HG03060 (cell line): ENCODE results near the gene CAMK2D.

Source experiments
- ATAC-seq: cut with Tn5 transposase; IDR thresholded peaks from one replicate; pipeline ENCODE4 v1.9.1; 2021; ENCODE audit warnings: low read depth, moderate number of reproducible peaks; ENCODE audit not compliant: unreplicated experiment

Gene CAMK2D

DNA sequence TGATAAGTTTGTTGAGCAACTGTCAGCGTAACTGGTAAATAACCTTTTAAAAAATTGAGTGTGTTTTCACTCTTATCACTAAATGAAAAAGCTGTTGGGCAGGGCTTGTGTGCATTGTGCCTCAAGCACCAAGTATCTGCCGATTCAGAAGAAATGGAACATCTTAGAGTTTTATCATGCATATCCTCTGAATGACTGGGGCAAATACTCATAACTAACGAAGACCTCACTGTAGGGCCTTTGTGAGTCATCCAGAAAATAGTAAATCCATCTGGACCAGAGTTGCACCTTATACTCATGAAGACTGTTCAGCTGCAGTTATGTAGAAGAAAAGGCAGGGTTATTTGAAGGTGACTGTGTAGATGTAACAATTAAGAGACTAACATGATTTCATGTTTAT, 222.1 kb downstream of the CAMK2D start:
- no peak for ATAC-seq

DNA sequence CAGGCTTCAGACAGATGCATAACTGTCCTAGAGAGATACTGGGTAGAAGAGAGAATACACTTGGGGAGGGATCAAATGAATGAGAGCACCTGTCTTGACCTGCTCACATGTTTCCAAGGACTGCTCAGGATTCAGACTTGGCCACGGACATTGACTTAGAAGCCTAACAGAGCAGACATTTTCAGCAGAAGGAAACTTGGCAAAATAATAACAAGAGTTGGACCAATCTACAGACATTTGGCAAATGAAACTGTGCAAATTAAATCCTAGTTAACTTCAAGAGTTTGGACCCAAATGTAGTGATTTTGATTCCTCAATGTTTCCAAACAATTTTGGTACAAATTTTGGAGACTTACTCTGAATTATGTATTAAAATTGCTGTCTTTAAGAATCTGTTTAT, 223.9 kb downstream of the CAMK2D start:
- ATAC-seq, result no peak

DNA sequence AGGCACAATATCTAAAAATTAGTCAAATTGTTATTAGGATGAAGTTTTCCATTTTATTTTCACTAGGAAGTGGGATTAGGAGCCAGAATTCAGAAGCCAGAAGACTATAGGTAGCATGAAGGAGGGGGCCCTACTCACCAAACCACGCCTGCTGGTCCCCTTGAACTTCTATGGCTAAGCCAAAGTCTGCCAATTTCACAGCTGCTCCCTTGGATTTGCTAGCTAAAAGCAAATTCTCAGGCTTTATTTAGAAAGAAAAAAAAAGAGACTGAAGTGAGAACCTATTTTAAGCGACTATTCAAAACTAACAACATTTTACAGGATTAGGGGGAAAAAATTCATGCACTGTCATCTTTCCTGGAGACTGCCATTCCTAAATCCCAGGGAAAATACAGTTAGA, 224.3 kb downstream of the CAMK2D start:
- ATAC-seq, result no peak

DNA sequence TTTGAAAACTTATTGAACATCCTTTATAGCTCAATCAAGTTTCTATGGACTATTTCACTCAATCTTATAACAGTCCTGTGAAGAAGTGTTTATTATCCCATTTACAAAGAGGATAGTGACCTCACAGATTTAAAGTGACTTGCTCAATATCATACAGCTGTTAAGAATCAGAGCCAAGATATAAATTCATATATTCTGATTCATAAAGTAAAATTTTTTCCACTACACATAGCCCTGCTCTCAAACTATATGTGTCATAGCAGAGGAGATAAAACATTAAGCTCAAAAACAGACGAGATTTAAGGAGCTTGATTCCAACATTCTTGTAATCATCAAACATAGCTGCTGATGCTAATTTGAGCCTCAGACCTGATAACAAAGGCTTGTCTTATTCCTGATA, 226.8 kb downstream of the CAMK2D start:
- no peak for ATAC-seq

DNA sequence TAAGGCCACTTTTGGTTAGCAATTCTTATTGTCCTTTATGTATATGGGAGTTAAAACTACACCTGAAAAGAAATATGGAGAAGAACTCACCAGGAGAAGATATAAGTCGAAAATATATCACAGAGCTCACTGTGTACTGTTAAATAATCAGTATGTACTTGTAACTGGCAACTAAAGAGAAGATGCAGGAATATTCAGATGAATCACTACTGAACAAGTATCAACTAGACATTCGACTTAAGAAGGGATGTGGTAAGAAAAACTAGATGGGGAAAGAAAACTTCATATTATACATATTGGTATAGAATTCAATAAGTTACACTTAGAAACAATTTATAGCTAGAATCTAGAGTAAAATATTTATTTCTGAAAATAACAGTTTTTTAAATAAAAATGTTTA, 230.0 kb downstream of the CAMK2D start:
- no peak for ATAC-seq

DNA sequence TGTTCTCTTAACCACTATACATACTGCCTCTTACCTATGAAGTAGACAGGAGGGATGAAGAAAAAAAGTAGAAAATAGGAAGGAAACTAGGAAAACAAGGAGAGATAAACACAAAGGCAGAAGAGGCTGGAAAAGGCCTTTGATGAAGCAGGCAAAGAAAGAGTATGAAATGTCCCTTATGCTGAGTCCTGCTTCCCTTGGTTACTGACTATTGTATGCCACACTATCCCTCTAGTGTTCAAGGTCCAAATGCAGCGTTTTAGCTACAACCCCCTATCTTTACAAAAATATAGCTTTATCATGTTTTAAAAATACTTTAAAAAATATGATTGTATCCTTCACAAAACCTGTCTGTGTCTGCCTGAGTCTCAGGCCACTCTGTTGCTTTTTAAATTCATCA, 233.1 kb downstream of the CAMK2D start:
- no peak for ATAC-seq

DNA sequence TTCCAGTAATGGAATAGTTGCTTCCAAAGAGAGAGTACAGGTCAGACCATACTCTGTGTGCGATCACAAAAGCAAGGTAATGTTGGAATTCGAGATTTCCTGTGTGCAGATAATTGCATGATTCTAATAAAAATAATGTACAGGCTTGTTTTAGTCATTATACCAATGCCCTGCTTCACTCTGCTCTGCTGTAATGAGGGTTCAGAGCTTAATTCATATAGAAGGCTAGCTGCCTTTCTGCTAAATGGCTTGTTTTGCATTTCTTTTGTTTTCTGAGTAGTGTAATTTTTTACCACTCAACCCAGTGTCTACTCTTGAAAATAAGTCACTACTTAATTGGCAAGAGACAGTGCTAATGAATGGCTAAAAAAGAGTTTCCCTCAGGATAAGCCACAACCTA, 236.0 kb downstream of the CAMK2D start:
- ATAC-seq, result no peak

DNA sequence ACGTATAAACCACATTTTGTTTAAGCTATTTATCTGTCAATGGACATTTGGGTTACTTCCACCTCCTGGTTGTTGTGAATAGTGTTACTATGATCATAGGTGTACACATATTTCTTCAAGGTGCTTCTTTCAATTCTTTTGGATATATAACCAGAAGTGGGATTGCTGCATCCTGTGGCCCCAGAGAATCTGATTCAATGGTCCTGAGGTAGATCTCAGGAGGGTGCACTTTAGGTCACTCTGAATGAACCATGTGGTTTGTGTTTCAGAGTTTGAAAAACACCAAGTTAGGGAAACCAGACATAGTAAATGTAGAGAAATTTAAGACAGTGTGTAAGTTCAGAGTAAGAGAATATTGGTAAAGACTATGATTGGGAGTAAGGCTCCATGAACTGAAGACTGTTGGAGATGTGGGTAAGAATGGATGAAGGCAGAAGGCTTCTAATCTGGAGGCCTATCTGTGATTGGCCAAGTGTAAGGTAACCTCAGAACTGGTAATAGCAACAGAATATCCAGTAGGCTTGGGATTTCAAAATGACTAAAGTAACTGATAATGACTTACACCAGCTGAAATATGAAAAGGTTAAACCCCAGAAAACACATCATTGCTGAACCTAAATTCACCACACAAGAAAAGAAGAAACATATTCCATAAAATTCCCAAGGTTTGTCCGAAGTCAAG, 236.9 kb downstream of the CAMK2D start:
- no peak for ATAC-seq

DNA sequence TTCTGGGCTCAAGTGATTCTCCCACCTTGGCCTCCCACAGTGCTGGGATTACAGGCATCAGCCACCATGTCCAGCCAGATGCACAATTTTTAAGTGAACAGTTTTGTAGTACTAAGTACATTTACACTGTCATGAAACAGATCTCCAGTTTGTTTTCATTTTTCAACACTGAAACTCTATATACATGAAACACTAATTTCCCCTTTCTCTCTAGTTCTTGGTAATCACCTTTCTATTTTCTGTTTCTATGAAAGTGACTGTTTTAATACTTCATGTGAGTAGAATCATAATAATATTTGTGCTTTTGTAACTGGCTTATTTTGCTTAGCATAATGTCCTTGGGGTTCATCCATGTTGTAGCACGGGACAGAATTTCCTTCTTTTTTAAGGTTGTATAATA, 237.4 kb downstream of the CAMK2D start:
- peak; percentile 73 for ATAC-seq

DNA sequence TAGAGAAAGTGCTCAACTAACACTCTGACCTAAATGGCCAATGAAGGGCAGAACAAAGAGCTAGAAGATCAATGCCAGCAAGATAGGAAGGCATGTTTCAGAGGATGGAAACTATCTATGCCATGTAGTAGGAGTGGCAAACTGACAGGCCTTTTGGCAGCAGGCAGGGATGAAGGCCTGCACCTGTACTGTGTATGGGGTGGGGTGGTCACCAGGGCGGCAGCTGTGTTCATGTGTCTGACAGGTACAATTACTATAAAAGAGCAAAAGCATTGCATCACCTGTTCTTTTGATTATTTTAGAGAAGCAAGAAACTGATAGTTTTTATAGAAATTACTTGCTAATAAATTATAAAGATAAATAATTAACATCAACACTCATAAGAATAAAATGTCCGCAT, 239.1 kb downstream of the CAMK2D start:
- no peak for ATAC-seq

DNA sequence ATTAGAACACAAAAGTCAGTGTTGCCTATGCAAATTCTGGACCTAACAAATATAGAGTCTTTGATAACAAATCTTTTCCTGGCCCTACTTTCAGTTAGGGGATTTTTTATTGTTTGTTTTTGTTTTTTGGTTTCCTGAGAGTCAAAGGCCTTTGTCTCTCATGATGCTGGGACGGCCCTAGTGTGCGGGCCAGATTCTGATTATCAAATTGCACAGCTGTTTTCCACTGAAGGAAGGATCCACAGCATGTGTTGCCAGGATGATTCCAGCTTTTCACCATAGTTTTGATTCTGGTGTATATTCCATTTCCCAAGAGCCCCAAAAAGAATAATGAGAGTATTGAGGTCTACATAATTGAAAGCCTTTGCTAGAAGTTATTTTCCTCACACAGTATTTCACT, 248.2 kb downstream of the CAMK2D start:
- no peak for ATAC-seq

DNA sequence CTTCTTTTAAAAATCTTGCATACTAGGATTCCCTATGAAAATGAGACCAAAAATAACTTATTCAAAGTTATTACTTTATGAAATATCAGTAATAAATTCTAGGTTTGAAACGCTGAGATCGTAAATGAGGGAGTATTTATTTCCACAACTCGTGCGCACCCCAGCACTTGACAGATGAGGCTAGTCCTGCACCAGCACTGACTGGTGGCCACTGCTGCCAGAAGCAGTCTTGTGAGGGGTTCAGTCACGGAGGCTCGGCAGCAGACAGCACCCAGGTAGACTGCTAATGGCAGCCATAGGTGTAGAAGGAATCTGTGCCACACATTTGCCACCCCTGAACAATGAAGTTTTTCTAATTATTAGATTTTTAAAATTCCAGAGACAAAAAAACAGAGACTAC, 248.7 kb downstream of the CAMK2D start:
- no peak for ATAC-seq

DNA sequence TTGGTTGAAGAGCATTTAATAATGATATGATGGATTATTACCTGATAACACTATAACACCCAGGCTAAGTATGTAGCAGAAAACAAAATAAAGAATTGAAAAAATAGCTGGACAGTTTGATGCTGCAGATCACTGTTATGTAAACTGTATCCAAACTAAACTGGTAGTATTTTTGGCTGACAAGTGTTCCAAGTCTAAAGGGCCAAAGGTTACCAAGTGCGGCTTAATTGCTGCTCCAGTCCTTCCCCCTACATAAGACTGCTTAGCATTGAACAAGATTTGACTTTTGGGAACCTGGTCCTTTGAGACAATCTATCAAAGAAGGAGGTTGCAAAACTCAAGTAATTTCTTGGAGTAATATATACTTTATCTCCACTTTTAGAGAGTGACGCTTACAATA, 249.6 kb downstream of the CAMK2D start:
- no peak for ATAC-seq

DNA sequence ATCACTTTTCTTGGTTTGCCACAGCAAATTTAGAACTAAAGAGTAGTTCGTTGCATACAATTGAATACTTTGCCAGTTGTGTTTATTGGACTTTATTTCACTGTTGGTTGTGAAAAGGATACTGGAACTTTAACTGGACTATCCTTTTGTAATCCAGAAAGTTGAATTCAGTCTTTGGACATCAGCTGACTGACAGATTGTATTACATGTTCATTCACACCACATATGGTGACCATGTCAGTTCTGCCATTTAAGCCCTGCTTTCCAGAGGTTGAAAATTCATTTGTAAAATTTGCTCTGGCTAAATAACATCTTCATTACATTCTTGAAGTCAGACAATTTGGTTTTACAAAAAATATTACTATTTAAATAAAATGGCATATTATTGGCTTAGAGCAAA, 251.7 kb downstream of the CAMK2D start:
- ATAC-seq, result no peak

DNA sequence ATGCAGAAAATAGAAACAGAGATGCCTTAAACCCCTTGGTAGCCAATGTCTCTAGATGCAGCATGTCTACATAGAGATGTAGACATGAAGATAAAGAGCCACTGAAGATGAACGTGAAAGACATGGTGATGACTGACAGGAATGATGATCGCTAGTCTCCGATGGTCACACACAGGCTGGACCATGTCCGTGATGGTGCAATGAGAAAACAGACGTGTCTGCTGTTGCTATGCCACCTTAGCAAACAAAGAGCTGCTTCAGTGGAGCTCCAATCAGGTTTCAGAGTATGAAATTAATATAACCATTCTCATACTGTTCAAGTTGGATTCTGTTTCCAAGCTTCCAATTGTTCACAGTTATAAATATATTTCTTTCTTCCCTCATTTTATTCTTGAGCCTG, 256.5 kb downstream of the CAMK2D start:
- no peak for ATAC-seq

DNA sequence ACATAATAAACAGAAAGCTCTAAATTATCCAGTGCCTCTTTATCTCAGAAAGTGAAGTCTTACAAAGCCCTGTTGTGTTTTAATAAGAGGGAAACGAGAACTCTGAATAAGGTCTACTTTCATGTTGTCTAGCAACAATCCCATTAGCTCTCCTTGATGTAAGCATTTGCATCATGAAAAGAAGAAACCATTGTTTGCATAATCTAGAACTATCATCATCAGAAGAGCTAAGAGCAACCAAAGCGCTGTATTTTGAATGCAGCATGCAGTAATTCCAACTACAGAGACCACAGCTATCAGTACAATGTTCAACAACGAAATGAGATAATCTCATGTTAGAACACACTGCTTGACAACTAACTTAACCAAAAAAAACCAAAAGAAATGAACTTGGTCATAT, 257.1 kb downstream of the CAMK2D start:
- ATAC-seq, result no peak

DNA sequence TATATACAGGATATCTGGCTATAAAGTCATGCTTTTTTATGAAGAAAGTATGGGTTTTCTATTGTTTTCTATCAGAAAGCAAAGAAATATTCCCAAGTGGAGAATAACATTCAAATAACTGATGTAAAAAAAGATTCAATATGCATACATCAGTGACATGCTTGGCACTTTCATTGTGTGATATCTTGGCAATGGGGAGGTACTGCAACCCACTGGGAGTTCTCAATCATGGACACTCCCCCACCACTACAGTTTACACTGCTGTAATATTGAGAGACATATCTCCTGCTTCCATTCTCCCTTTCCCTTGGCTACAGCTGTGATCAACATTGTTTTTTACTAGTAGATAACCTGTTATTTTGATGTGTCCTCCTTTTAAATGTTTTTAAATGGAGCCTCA, 257.8 kb downstream of the CAMK2D start:
- no peak for ATAC-seq

DNA sequence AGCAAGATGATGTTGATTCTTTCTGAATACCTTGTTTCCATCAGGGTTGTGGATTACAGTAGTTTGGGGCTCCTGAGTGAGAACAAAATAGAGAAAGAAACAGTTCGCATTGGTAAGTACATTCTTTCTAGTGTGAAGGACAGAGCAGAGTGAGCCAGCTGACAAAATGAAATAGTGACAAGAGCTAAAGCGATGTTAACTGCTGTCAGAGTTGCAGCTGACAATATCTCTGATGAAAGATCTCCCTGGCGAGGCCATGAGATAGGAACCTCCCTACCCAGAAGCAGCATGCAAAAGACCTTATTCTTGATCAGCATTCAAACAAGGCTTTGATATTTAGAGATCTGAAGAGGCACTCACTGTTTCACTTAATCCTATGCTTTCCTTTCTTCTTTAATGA, 258.6 kb downstream of the CAMK2D start:
- no peak for ATAC-seq

DNA sequence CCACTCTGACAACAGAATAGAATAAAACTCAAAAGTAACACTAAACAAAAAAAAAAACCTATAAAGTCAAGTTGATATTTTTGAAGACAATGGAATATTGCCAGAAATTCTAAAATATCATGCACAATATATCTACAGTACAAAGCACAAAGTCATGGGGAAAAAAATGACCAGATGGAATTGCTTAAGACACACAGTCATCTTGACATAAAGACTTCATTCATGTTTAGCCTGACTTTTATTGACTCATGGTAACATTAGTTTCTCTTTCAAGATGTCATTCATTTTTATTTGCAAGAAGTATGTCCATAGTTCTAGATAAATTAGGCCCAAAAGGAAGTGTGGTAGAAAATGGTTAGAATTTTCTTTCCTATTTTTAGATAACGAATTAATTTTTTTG, 259.1 kb downstream of the CAMK2D start:
- no peak for ATAC-seq

DNA sequence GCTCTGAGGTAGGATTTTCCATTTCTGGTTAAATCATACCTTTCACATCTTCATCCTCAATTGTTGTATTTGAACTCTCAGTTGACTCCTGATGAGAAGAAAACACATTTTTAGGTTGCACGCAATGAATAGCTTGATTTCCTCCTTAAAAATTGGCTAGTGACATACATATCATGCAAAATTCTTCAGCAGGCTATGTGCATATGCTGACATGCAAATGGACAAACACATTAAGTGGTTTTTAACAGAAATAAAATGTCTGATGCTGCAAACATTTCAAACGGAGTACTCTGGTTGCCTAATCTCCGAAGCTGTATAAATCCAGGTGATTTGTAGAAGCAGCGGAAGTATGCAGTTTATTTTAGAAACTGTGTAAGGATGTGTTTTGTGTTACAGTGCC, 261.1 kb downstream of the CAMK2D start:
- no peak for ATAC-seq

DNA sequence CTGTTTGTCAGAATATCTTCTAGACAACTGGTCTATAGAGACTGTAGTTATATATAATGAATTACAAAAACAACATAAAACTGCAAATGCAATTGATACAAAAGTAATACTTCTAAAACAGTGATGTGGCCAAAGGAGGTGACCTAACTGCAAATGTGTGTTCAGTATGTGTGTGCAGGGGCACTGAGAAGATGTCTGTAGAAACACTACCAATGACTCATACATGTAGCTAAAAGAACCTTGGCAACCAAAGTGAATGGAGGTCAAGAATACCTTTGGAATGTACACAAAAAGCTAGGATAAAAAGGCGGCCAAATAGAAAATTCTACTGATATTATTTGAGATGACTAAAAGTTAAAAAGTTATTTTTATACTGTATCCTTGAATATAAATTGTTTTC, 261.8 kb downstream of the CAMK2D start:
- ATAC-seq, result no peak

DNA sequence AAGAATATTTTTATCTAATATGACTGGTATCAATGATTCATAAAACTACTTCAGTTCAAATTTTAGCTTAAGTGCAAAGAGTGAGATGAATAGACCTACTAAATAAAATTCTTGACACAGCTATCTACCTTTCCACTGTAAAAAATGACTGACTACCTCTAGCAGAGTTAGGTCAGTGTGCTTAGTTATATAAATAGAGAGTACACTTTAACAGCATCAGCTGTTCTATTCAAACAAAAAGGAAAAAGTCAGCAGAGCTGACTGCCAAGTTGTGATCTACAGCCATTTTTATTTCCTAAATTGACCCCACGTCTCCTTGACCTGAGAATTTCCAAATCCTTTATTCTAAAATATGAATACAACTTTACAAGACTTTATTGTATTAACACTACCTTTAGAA, 262.4 kb downstream of the CAMK2D start:
- ATAC-seq, result no peak
